GM21515 (cell line): ENCODE measurements around the gene TMSB4X.
"Not testable (repeated sequence)": the region's sequence is repeated elsewhere in the genome, so short reads cannot be mapped to it uniquely, and the experiment has no call there.

ENCODE experiments used
- ATAC-seq: cut with Tn5 transposase; IDR thresholded peaks from one replicate; pipeline ENCODE4 v1.9.1; 2021; ENCODE audit not compliant: unreplicated experiment

Gene TMSB4X

DNA sequence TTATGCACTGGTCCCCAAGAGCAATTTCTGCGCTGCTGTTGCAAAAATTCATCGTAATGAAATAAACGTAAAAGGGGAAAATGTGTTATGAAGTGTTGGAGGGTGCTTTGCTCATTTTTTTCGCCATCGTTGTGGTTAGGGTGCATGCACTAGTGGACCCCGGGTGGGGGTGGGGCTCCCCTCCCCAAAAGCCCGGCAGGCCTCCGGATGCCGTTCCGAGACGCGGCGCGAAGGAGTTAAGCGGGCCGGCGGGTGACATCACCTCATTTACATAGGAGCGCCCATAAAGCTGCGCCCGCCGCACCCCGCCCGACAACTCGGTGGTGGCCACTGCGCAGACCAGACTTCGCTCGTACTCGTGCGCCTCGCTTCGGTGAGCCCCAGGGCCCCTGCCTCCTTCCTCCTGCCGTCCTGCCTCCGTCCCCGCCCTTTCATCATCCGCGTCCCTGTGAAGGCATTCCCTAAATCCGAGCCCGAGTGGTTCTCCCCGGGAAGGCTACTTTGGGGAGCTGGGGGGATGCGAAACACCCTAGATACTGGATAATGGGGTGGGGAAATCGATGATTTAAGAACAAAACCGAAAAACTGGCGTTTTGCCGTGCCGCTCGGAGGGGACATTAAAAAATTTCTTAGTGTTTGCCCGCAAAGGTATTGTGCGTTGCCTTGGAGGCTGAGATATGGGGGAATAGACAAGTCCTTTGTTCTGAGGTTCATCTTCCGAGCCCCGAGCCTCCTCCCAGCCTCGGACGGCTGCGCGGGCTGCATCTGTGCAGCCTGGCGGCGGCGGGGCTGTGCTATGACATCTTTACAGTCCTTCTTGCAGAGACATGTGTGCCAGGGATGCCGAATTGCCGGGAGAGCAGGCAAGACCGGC lies at the start of gene TMSB4X:
Gene TMSB4X (plus strand): TSS at position 315 of the 874 bp plus-strand sequence.
- ATAC-seq, result peak; percentile 37

DNA sequence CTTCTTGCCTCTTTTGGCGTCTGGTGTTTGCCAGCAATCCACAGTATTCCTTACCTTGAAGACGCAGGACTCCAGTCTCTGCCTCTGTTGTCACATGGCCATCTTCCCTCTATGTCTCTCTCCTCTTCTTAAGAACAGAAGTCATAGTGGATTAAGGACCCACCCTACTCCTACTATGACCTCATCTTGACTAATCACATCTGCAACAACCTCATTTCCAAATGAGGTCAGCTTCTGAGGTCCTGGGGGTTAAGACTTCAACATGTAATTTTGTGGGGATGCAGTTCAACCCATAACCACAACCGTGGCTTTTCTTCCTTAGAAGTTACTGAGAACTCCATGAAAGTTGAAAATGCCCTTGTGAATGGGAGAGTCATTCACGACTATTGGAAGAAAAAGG lies 45.2 kb upstream of the TMSB4X start:
- ATAC-seq, result no peak

DNA sequence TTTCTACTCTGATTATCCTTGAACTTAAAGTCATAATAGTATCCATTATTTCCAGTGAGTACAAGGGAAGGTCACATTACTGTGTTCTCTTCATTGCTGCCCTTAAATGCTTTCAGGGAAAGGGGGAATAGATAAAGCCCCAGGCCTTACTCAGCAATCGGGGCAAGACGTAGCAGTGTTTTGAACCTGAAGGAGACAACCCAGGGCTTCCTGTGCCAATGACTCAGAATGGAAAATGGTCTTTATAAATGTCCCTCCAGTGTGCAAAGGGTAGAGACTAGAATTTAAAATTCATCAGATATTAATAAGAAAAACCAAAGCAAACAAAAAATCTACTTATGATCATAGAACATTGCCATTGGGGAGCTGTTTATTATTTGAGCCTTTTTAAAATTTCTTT lies 44.8 kb upstream of the TMSB4X start:
- no peak for ATAC-seq

DNA sequence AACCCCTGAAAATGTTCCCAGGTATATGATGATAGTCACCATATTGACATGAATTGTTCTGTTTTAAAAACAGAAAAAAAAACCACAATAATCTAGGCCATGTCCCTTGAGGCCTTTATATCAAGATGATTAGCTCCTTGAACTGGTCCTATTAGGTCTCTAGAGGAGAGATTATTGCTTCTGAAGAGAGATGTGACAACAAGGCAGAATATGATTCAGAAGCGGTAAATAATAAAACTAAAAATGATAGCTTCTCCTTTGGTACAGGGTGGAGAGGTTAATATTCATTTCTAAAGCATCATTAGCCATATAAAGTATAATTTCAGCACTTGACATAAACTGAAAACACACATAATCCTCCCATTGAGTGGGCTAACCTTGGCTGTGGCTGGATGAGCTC lies 42.7 kb upstream of the TMSB4X start:
- ATAC-seq, result no peak

DNA sequence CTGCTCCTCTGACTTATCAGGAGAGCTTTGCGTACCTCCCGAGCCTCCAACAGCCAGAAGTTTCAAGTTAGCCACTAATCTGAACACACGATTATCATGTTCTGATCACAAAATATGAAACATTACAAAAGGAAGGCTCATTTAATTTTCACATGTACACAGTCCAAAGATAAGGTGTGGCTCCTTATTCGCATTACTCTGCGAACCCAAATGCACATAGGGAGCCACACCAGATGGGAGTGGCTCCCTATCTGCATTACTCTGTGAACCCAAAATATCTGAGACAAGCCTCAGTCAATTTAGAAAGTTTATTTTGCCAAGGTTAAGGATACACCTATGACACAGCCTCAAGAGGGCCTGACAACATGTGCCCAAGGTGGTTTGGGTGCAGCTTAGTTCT lies 40.1 kb upstream of the TMSB4X start:
- ATAC-seq, result no peak

DNA sequence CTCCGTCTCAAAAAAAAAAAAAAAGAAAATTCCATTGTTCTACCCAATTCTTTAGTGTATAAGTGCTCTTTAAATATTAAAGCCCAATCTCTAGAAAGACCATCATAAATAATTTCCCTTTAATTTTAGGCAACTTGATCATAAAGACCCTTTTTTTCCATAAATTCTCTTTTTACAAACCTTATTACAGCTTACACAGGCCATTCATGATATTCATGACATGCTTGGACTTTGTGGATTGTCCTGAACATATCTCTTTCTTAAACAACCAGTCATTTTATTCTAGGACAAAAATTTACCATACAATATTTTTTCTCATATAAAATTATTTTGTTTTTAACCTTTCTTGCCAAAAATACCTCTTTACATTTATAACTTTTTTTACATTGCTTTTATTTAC lies 38.0 kb upstream of the TMSB4X start:
- ATAC-seq, result no peak

DNA sequence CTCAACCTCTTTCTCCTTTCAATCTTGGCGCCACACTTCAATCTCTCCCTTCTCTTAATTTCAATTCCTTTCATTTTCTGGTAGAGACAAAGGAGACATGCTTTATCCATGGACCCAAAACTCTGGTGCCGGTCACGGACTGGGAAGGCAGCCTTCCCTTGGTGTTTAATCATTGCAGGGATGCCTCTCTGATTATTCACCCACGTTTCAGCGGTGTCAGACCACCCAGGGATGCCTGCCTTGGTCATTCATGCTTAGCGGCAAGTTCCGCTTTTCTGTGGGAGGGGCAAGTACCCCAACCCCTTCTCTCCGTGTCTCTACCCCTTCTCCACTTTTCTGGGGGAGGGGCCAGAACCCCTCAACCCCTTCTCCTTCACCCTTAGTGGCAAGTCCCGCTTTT lies 34.4 kb upstream of the TMSB4X start:
- not testable (repeated sequence) for ATAC-seq

DNA sequence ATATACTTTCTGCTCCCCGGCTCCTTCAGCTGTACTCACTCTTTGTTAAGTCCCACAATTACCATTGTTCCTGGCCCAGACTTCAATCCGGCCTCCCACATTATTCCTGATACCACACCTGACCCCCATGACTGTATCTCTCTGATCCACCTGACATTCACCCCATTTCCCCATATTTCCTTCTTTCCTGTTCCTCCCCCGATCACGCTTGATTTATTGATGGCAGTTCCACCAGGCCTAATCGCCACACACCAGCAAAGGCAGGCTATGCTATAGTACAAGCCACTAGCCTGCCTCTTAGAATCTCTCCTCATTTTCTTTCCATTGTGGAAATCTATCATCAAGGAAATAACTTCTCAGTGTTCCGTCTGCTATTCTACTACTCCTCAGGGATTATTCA lies 31.3 kb upstream of the TMSB4X start:
- not testable (repeated sequence) for ATAC-seq

DNA sequence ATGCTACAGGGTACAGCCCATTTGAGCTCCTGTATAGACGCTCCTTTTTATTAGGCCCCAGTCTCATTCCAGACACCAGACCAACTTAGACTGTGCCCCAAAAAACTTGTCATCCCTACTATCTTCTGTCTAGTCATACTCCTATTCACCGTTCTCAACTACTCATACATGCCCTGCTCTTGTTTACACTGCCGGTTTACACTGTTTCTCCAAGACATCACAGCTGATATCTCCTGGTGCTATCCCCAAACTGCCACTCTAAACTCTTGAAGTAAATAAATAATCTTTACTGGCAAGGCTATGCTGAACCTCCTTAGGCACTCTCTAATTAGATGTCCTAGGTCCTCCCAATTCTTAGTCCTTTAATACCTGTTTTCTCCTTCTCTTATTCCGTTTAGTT lies 30.5 kb upstream of the TMSB4X start:
- ATAC-seq, result not testable (repeated sequence)

DNA sequence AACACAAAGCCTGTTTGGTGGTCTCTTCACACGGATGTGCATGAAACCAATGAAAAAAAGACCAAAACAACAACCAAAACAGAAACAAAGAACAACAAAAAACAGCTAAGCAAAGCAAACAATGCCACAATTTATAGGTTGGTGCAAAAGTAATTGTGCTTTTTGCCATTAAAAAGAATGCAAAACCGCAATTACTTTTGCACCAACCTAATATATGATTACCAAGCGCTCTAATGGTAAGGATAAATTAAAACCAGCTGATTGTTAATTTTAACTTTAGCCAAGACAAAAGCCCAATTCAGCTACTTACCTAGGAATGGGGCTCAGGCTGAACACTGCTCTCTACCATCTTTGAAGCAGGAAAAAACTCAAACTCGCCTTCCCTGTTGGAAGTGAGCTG lies 29.4 kb upstream of the TMSB4X start:
- no peak for ATAC-seq

DNA sequence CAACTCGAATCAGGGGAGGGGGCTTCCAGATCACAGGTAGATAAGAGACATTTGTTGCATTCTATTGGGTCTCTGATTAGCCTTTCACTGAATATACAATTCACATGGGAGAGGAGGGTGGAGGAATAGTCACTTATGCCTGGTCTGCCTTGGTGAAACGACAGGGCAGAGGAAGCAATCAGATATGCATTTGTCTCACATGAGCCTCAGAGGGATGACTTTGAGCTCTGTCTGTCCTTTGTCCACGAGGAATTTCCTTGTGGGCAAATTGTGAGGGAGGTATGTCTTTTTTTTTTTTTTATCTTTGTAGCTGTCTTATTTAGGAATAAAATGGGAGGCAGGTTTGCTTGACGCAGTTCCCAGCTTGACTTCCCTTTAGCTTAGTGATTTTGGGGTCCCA lies 28.5 kb upstream of the TMSB4X start:
- no peak for ATAC-seq

DNA sequence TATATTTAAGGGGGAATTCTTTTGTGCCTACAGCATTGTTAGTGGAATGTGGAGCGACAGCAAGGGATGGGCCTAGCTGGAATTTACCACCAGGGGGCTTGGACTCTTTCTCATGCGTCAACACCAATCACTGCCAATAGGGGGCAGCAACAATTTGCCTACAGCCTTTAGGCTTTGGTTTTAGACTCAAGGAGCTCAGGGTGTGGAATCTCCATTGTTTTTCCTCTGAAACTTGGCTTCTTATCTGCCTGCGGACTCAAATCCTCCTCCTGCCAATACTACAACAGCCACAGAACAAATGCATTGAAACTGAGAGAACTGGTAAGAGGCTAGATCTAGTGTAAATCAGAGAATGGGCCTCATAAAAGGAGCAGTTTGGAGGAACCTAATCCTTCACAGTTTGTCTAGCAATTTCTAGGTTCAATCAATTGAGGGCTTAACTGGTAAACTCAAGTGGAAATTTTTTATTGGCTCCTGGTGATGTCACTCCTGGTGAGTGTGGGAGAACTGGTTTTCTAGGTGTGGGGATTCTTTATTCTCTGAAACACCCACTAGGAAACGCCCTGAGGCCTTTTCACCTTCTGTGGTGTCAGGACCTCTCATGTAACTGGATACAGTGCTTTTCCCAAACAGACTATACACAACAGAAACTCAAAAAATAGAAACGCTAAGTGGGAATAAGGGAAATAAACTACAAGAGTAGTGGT lies 27.9 kb upstream of the TMSB4X start:
- no peak for ATAC-seq

DNA sequence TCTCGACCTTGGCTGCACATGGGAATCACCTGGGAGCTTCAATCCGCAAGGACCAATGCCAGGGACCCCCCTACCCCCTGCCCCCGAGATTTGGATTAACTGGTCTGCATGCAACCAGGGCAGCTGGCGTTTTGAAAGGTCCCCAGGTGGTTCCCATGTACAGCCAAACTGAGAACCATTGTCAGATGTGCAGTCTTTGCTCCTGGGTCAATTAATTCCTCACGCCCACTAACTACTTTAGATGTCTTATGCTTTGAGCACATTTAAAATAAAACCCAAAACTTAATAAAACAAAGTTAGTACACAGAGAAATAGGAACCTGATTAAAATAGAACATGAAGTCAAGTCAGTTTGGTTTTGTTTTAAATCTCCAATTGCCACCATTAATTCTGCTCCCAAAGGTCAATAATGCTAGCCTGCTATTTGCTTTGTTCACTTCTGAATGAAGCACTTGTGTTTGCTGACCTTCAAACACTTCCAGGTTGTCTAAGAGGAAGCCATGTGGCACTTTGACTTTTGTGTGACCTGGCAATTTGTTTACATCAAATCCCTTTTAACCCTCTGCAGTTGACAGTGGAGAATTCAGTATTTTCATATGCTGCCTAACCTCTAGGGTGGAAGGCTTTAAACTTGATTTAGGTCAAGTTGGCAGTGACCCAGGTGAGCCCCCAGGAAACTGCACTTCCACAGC lies 27.2 kb upstream of the TMSB4X start:
- no peak for ATAC-seq

DNA sequence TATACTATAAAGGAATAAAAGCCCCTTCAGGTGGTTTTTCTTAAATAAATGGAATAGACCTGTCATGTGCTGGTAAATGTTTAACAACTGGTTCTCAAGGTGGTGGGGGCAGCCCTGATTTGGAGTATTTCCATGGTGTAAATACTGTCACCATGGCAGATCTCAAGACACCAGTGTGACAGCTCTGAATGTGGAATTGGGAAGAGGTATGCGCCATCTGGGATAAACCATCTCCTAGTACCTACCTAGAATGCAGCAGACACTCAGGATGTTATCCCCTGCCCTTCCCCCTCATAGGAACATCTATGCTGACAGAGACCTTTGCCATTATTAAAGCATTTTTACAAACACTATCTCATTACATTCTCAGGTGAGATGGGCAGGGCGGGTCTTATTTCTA lies 26.4 kb upstream of the TMSB4X start:
- ATAC-seq, result no peak

DNA sequence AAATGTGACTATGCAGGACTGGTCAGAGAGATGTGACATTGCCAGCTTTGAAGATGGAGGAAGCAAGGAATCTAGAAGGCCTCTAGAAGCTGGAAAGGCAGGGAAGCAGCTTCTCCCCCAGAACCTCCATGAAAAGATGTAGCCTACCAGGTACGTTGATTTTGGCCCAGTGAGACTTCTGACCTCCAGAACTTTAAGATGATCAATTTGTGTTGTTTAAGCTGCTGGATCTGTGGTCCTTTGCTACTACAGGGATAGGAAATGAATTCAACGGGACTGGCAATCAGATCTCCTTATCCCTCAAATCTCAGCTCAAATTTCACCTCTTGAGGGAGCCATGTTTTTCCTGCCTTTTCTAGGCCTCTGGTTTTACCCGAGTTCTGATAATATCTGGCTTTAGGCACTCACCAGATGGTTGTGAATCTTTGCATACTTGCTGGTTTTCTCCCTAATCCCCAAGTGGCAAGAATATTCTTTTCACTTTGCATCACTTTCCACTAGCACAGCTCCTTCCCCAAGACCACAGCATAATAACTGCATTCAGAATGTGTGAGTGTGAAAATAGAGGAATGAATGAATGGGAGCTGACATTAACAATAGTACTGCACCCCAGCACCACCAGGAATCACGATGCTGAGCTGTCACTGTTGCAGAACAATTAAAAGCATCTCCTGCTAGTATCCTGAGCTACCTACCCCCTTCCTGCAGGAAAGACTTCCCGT lies 25.5 kb upstream of the TMSB4X start:
- ATAC-seq, result no peak

DNA sequence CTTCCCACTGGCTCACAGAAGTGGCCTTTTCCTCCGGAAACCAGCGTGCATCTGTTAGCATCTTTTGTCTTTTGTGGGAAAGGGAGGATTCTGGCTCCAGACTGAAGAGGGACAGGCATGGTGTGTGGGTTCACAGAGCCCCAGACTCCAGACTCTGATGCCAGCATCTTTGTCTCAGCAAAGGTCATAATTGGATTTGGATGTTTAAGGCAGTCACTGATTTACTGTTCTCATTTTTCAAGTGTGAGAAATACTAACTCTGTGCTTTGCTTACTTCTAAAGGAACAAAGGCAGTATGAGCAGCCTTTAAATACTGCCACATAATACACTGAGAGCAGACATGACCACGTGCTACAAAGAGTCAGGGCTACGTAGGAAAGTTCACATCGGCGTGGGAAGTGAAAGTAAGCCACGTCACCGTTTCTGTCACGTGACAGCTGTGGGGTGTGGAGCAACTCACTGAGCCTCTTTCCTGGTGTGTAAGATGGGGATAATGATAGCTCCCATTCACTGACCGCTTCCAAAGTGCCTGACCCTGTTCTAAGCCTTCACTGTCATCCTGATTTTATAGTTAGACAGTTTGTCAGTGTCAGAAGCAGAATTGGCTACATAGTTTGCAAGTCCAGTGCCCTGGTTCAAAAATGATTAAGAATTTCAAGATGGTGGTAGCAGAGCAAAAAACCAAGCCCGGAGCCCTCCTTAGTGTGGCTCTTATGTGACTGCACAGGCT lies 24.8 kb upstream of the TMSB4X start:
- ATAC-seq, result no peak

DNA sequence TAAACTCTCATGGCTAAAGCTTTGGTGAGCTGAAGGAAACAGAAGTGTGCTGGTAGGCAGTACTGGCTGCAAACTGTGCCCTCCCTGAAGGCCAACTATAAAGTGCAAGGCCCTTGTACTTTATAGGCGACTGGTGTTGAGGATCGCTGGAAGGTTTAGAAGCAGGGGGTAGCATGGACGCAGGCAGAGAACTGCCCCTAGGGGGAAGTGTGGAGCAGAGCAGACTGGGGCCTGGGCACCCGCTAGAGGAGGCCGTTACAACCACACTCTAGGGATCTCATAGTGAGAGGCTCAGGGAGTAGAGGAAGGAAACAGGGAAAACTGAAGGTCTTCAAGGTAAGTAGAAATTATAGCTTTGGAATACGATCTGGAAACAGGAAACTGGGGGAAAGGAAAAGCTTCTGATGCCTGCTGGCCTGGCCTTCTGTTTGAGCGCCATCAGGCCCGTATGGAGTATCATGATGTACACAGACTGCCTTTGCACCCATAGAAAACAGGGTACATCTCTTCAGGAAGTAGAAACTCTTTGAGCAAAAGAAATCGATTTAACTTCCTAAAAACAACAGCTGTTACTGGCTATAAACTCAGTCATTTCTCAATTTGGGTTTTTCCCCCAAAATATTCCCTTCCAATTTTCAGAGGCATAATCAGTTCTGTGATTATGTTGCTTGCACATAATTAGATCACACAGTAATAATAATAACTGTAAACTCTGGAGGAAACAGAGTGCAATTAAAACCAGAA lies 23.9 kb upstream of the TMSB4X start:
- peak; percentile 55 for ATAC-seq

DNA sequence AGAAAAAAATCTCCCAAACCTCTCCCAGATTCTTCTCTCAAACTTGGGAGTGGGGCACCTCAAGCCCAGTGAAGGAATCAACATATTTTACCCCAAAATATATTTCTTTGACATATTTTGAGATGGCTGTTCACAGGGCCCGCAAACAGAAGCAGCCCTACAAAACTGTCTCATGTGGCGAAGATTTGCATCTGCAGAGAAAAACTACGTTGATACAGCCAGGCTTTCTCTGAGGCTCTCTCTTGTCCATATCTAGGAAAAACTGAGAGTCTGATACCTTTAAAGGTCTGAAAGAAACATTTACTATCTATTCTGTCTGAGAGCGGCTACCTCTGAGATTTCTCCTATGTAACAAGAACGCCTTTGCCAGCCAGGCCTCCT lies 23.3 kb upstream of the TMSB4X start:
- ATAC-seq, result no peak

DNA sequence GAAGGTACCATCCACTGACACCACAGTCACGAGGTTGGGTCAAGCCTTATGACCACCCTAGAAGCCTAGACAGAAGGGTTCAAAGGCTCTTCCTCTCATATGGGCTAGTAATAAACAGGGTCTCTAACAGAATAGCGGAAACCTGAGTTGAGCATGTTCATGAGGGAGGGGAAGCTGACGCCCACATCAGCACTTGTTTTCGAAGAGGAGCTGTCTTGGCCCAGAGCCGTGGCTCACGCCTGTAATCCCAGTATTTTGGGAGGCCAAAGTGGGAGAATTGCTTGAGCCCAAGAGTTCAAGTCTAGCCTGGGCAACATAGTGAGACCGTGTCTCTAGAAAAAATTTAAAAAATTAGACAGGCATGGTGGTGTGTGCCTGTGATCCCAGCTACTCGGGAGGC lies 21.5 kb upstream of the TMSB4X start:
- ATAC-seq, result no peak

DNA sequence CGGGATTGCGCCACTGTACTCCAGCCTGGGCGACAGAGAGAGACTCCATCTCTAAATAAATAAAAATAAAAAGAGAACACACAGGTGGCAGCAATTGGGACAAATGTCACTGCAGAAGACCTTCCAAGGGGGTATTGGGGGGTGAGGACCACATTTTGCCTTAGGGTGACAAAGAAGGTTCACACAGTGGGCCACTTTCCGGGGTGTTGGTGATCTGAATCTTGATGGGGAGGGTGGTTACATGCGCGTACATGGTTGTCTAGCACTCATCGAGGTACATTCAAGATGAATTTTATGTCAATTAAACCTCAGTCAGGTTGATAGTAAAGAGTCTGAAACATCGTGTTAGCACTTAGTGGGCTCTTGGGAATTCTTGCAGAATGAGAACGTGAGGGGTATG lies 20.5 kb upstream of the TMSB4X start:
- ATAC-seq, result no peak
